HK-2 (cell line): Measurements from ENCODE around the gene PMF1.

Experiments used
- DNase-seq: peaks from one replicate; pipeline ENCODE4 v3.0.0-alpha.2; 2018; ENCODE audit not compliant: unreplicated experiment

PMF1 gene

GRCh38 chr1:156236164-156236563 lies 23.4 kb downstream of the PMF1 start:
- no peak for DNase-seq

- no peak for DNase-seq
Observed at GRCh38 chr1:156238248-156238647, 25.4 kb downstream of the PMF1 start.

- peak; percentile 64 for DNase-seq
Observed at GRCh38 chr1:156241311-156241811, 28.6 kb downstream of the PMF1 start.

- no peak for DNase-seq
Observed at GRCh38 chr1:156241926-156242325, 29.1 kb downstream of the PMF1 start, which contains the start of gene BGLAP. Gene BGLAP, plus strand, starts transcription at chr1:156242184. Its CDS starts 48 bp downstream, at chr1:156242232.

- no peak for DNase-seq
Observed at GRCh38 chr1:156242738-156243137, 29.9 kb downstream of the PMF1 start.

GRCh38 chr1:156244126-156244525 lies 31.3 kb downstream of the PMF1 start:
- DNase-seq = no peak

DNA sequence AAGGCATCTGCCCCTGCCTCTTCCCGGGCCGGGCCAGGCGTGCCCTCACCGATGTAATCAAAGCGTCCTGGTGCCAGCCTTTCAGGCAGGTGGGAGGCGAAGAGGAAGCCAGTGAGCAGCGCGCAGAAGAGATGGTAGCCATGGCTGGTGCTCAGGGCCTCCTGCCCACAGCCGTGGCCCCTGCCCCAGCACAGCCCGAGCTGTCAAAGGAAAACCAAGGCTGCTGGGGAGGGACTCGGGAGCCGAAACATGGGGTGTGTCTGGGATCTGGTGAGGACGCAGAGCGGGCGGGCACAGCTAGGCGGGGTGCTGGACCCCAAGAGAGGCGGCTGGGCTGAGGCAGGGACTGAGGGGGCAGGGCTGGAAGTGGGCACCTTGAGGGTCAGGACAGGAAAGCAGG lies 31.9 kb downstream of the PMF1 start:
- no peak for DNase-seq

DNA sequence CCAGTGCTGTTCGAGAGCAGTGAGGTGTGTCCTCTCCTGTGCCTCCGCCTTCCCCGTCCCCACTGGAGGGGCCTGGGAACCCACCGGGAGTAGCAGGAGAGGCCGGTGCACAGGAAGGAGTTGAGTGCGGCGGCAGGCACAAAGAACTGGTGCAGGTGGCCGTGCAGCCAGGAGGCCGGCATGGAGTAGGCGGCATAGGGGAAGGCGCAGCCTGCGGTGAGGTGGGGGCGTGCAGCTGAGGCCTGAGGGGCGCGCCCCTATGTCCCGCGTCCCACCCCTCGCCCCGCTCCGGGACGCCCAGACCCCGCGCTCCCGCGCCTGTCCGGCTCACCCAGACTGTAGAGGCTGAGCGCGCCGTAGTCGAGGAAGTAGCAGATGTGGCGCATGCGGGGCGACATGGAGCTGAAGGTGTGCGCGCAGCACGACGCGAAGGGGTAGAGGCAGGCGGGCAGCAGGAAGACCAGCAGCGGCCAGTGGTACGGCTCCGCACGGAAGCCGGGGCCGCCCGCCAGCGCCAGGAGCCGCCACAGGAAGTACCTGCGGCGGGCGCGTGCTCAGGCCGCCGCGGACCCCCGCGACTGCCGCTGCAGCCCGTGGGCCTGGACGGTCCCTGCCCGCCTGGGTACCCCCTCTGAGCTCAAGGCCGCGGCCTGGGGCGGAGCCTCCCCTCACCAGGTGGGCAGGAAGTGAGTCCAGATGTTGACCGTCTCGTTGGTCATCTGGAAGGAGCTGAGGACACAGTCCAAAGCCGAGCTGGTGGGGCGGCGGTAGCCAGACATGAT lies 32.8 kb downstream of the PMF1 start:
- no peak for DNase-seq

- no peak for DNase-seq
Observed at GRCh38 chr1:156246241-156246780, 33.5 kb downstream of the PMF1 start.

DNA sequence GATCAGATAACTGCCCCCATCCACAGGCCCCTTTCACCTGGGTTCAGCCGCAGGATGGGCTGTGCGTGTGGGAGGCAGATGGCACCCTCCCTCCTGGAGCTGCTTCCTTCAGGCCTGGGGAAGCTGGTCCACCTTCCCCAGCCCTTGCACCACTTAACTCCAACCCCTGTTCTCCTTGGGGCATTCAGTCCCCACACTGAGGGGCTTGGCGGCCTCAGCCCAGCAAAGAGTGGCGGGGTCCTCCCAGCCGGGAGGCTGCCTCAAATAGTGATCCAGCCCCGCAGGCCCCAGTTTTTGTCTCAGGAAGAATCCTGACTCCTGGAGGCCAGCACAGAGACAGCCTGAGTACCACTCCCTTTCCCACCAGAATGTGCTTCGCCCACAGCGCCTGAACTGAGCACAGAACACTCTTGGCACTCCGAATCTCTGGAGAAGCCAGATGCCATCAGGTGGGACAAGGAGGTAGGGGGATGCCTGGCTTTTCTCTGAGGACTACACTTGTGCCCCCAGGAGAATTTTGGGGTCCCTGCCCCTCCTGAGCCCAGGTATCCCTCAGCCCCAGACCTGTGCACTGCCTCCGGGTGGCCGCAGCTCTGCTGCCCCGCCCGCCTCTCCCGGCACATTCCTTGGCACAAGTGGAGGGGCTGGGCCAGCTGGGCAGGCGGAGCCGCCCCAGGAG lies 34.1 kb downstream of the PMF1 start:
- DNase-seq = no peak

DNA sequence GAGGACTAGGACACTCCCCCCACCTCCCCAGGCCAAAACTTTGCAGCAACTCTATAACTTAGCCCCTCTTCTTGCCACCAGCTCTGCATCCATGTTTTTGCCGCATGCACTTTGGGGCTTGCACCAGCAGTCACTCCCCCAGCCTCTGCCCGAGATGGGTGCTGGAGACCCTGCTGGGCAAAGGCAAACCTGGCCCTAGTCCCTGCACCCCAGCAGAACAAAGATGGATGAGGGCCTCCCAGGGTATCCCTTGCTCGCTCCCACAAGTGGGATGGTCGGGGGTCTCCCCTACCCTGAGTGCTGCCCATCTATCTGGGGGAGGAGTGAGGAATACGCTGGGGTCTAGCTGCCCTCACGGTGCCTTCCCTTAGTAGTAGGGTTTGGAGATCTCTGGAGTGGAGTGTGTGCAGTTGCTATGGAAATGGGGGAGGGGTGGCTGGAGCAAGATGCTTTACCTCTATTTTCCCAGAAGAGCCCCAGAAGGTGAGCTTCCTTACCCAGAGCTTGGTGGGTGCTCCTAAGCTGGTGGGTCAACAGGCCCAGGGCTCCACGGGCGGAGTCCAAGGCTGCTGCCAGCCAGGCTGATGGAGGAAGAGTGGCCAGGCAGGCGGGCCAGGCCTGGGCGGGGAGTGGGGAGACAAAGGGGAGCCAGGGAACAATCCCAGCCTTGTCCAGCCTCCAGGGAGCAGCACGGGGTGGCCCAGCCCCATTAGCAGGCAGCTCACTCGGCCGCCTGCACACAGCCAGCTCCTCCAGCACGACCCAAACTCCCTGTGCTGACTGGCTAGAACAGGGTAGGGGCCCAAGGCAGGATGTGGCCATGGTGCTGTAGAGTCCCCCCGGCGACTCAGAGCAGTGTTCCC lies 34.9 kb downstream of the PMF1 start, which contains the start of gene PAQR6:
TSS of gene PAQR6 (minus strand) at position 597 of the 863 bp plus-strand sequence. CDS start 1,325 bp downstream, outside the sequence.
- DNase-seq = no peak

- DNase-seq = no peak
Observed at GRCh38 chr1:156248323-156248683, 35.5 kb downstream of the PMF1 start.

GRCh38 chr1:156249593-156249992 lies 36.8 kb downstream of the PMF1 start:
- no peak for DNase-seq

DNA sequence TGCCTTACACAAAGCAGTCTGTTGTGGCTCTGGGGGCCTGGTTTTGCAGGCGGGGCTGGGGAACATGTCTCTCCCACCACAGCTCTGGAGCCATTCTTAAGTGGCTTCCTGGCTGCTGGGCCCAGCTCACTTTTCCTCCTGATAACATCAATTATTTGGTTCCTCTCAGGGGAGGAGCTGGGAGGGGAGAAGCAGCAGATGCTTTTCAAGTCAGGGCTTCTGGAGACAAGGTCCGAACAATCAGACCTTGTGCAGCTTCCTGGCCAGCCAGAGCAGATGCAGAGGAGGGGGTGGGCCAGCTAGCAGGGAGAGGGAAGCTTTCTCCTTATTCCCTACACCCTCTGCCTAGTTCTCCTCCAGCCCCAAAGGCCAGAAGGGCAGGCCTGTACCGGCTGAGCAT lies 38.7 kb downstream of the PMF1 start:
- no peak for DNase-seq

GRCh38 chr1:156253634-156254033 lies 40.8 kb downstream of the PMF1 start:
- no peak for DNase-seq

DNA sequence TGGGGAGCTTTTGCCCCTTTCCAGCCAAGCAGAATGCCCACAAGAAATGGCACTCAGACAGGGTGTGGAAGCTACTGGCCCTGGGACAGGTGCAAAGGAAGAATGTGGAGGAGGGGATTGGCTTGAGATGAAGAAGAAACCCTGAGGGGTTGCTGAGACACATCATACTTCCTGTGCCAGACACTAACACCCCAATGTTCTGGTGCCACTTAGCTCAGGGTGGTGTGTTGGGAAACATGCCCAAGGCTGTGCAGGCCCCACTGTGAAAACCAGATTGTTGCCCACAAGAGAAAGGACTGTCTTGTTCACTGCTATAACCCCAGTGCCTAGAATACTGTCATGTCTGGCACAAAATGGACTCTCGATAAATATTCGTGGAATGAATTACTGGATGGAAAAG lies 44.9 kb downstream of the PMF1 start:
- no peak for DNase-seq

DNA sequence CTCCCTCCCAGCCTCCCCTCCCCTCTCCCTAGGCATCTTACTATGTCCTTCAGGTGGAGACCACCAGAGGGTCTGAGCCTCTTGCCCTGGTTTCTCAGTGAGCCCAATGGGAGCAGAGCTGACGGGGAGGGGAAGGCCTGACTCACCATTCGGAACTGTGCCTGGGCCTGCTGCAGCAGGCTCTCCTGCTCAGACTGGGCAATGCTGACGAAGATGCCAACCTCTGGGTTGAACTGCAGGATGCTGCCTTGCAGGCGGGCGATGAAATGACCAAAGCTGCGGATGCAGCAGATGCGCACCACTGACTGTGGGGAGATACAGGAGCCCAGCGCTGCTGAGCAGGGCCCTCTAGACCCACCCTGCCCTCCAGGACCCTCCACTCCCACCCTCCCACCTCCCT lies 46.1 kb downstream of the PMF1 start:
- DNase-seq = no peak

- no peak for DNase-seq
Observed at GRCh38 chr1:156259805-156260204, 47.0 kb downstream of the PMF1 start.

DNA sequence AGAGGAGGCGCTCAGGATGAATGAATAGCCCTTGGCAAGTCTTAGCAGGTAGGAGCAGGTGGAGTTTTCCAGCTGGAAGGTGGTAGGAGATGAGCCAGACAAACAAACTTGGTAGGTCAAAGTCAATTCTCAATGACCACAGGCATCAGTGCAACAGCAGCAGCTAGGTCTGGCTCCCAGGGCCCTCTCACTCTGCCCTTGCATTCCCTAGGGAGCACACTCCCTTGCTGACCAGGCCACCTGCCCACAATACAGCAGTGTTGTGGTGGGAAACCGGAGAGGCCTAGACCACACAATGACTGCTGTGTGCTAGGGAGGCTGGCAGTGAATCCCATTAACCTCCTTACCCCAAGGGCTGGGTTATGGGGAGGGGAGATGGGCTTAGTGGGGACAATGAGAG lies 48.1 kb downstream of the PMF1 start:
- no peak for DNase-seq

- DNase-seq = no peak
Observed at GRCh38 chr1:156262461-156263287, 49.9 kb downstream of the PMF1 start.

DNA sequence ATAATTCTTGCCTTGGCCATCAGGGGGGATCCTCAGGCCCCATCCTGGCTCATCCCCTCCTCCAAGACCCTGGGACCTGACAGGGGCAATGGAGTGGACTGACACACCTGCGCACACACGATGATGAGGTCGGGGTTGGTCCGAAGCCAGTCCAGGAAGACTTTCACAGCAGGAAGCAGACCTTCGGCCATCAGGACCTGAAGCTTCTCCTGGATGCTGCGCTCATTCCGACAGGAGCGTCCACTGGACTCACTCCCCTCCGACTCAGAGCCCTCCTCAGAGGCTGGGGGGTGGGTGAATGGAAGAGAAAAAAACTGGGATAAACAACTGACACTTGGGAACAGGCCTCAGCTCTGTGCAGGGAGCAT lies 50.5 kb downstream of the PMF1 start:
- DNase-seq = no peak
